ENCODE measurements around the gene SLC6A1.

- TF ChIP-seq, protein P1, sequence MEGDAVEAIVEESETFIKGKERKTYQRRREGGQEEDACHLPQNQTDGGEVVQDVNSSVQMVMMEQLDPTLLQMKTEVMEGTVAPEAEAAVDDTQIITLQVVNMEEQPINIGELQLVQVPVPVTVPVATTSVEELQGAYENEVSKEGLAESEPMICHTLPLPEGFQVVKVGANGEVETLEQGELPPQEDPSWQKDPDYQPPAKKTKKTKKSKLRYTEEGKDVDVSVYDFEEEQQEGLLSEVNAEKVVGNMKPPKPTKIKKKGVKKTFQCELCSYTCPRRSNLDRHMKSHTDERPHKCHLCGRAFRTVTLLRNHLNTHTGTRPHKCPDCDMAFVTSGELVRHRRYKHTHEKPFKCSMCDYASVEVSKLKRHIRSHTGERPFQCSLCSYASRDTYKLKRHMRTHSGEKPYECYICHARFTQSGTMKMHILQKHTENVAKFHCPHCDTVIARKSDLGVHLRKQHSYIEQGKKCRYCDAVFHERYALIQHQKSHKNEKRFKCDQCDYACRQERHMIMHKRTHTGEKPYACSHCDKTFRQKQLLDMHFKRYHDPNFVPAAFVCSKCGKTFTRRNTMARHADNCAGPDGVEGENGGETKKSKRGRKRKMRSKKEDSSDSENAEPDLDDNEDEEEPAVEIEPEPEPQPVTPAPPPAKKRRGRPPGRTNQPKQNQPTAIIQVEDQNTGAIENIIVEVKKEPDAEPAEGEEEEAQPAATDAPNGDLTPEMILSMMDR (IDR thresholded peaks at IDR 0.05; ENCODE audit: low read length), result no peak
- no peak for TF ChIP-seq EZH2phosphoT487 (IDR thresholded peaks at IDR 0.05; ENCODE audit: low read length)
Observed at GRCh38 chr3:10948326-10948725, 44.2 kb upstream of the SLC6A1 start.
